GM12878 (cell line): ENCODE results near the gene HTR1D. TPM values are rescaled to one million over a fixed set of nuclear protein-coding genes. Genes with fewer than 3 reads are reported as not detected.

Experiments
- ATAC-seq: fragments of 200-7000 bp; cut with Tn5 transposase; 3 replicates; pipeline ENCODE4 v1.9.1; 2020; ENCODE audit warnings: mild to moderate bottlenecking, moderate library complexity
- BruUV-seq: library from RNA; stranded (reverse); fragments of 400-500 nt; replicated peaks from 2 replicates; lab custom pipeline; 2021; lab: Mats Ljungman, UMichigan
- CTCF ChIA-PET: fragments of 300-600 bp; sonication (Branson Sonifier 250); formaldehyde crosslinking; extraction: SDS; loops from one replicate; lab custom pipeline; 2021; ENCODE audit warnings: inconsistent platforms; lab: Yijun Ruan, JAX
- POLR2A ChIA-PET: fragments of 350-600 bp; formaldehyde crosslinking; extraction: SDS; loops from one replicate; lab custom pipeline; 2021; ENCODE audit warnings: inconsistent platforms; lab: Charles Lee
- RAD21 ChIA-PET: fragments of 300-600 bp; sonication (Branson Sonifier 250); formaldehyde crosslinking; loops from one replicate; lab custom pipeline; 2023; ENCODE audit warnings: antibody characterized with exemption; ENCODE audit not compliant: unreplicated experiment; lab: Charles Lee
- SMC1A ChIA-PET: fragments of 300-600 bp; sonication (Branson Sonifier 250); formaldehyde crosslinking; loops from one replicate; lab custom pipeline; 2023; ENCODE audit not compliant: unreplicated experiment, uncharacterized antibody; lab: Charles Lee
- DNase-seq: peaks from one replicate; pipeline ENCODE4 v3.0.0-alpha.2; 2011; ENCODE audit warnings: low read depth, low spot score
- FAIRE-seq: peaks from 3 replicates; lab custom pipeline; 2011; peaks lifted over from hg19 to GRCh38; lab: Jason Lieb, UNC
- H2AFZ ChIP-seq: 2 replicates; pipeline ENCODE4 v1.6.0; 2011; ENCODE audit warnings: low read depth, low read length, control low read depth; ENCODE audit not compliant: control insufficient read depth
- H3K27ac ChIP-seq: 2 replicates; pipeline ENCODE4 v1.5.1; 2011; ENCODE audit warnings: control low read depth; ENCODE audit not compliant: control insufficient read depth, insufficient read depth
- H3K27me3 ChIP-seq, 2 experiments: replicated peaks in 1 of 2; 2 replicates each; pipeline versions ENCODE4 v1.6.0 to v1.6.1; 2011; ENCODE audit warnings: low read length in 1 of 2; ENCODE audit not compliant: control insufficient read depth in 2 of 2, insufficient read depth in 2 of 2
- H3K36me3 ChIP-seq, 2 experiments: 2 replicates each; pipeline ENCODE4 v1.5.1; 2011; ENCODE audit warnings: low read length in 1 of 2; ENCODE audit not compliant: control insufficient read depth in 2 of 2, insufficient read depth in 2 of 2
- H3K4me1 ChIP-seq: 2 replicates; pipeline ENCODE4 v1.6.1; 2011; ENCODE audit warnings: mild to moderate bottlenecking, low read length, moderate library complexity, mixed read lengths; ENCODE audit not compliant: control insufficient read depth, insufficient read depth
- H3K4me2 ChIP-seq: 2 replicates; pipeline ENCODE4 v1.6.0; 2011; ENCODE audit warnings: control low read depth; ENCODE audit not compliant: control insufficient read depth, insufficient read depth
- H3K4me3 ChIP-seq: fragments of 200-600 bp; sonication (generic); 2 replicates; pipeline ENCODE4 v1.5.1; 2016
- H3K79me2 ChIP-seq: 2 replicates; pipeline ENCODE4 v1.6.0; 2011; ENCODE audit warnings: low read length; ENCODE audit not compliant: control insufficient read depth, insufficient read depth
- H3K9ac ChIP-seq: 2 replicates; pipeline ENCODE4 v1.8.0; 2011; ENCODE audit warnings: low read length, control low read depth, mixed read lengths; ENCODE audit not compliant: control insufficient read depth, insufficient read depth
- H3K9me3 ChIP-seq: replicated peaks from 3 replicates; pipeline ENCODE4 v1.5.1; 2011; ENCODE audit warnings: mild to moderate bottlenecking, low read length; ENCODE audit not compliant: control insufficient read depth, insufficient read depth
- H4K20me1 ChIP-seq: 2 replicates; pipeline ENCODE4 v1.6.0; 2011; ENCODE audit not compliant: control insufficient read depth, insufficient read depth
- BACH1 ChIP-seq: fragments of 450-650 bp; IDR thresholded peaks from 2 replicates; pipeline ENCODE4 v1.6.1; 2017; ENCODE audit warnings: mild to moderate bottlenecking, borderline replicate concordance
- CREB1 ChIP-seq: IDR thresholded peaks from 2 replicates; pipeline ENCODE4 v1.6.1; 2012; ENCODE audit warnings: low read depth, mild to moderate bottlenecking, inconsistent platforms
- FOXK2 ChIP-seq: fragments of 450-650 bp; IDR thresholded peaks from 2 replicates; pipeline ENCODE4 v1.6.1; 2017; ENCODE audit warnings: mild to moderate bottlenecking, moderate library complexity
- IKZF1 ChIP-seq: fragments of 450-650 bp; conservative IDR thresholded peaks from 2 replicates; pipeline ENCODE4 v1.6.1; 2017; ENCODE audit warnings: antibody characterized with exemption, mild to moderate bottlenecking
- SIX5 ChIP-seq: IDR thresholded peaks from 2 replicates; pipeline ENCODE4 v1.6.1; 2011; ENCODE audit warnings: mild to moderate bottlenecking, low read depth, low read length, moderate library complexity; ENCODE audit not compliant: severe bottlenecking
- WGBS: methylation state at CpG from one replicate; pipeline ENCODE4 v1.1.6; 2016; ENCODE audit warnings: low lambda C conversion rate; ENCODE audit not compliant: insufficient replicate concordance, insufficient coverage; ENCODE audit errors: missing lambda C conversion rate; 5-methylcytosine and 5-hydroxymethylcytosine counted together
- in situ Hi-C: fragments of 300-500 bp; cut with MboI; formaldehyde crosslinking; loops from 9 replicates; pipeline ENCODE4 v1.14.3; 2018; ENCODE audit warnings: mixed read lengths
- intact Hi-C: fragments of 100-400 bp; cut with micrococcal nuclease; formaldehyde crosslinking; loops from one replicate; pipeline ENCODE4 v1.14.2; 2022; ENCODE audit not compliant: unreplicated experiment
- polyA plus RNA-seq, 11 experiments: library from polyadenylated mRNA; depleted of rRNA in 4 of 11; unstranded in 6 of 11; stranded (reverse) in 5 of 11; fragments of >200 nt; fragmentation: Nextera tagmentation in 4 of 11; fragmentation: Illumina TruSeq in 1 of 11; extraction: Ambion mirVana in 4 of 11; extraction: Trizol in 1 of 11; gene quantifications; 1 replicate in 1 of 11; 2 replicates in 10 of 11; pipeline versions ENCODE4 v1.2.1 to v1.2.3, GENCODE V29; 2011 to 2016; ENCODE audit warnings: inconsistent platforms in 2 of 11, missing spikeins in 2 of 11, low read depth in 1 of 11
- total RNA-seq, 4 experiments: library from RNA; depleted of rRNA in 3 of 4; stranded (reverse); fragments of >200 nt in 3 of 4; fragmentation: Illumina TruSeq in 1 of 4; extraction: Trizol in 1 of 4; gene quantifications; 2 replicates each; pipeline versions ENCODE4 v1.2.1 to v1.2.3, GENCODE V29; 2013 to 2021

Gene HTR1D
- total and polyA plus RNA-seq, 10 of the 15 experiments (the other 5 are each of a cell fraction or from before 2014, with no cell fraction given): 0.07 TPM; not detected in 9

- in situ Hi-C loops: no loop called here
- Histone ChIP-seq H3K27me3 (no peaks in the 10 kb centered on the region), H3K4me2 (no peak overlapping the region), H3K9me3 (no peaks in the 10 kb centered on the region), H3K36me3 (no peaks in the 10 kb centered on the region), H3K9ac (no peak overlapping the region)
- SMC1A ChIA-PET: no interaction called here
- ATAC-seq (no peak), DNase-seq (no peak)
- TF ChIP-seq BACH1: no peak
- TF ChIP-seq CREB1: no peak
- TF ChIP-seq SIX5: no peak
- TF ChIP-seq IKZF1: no peak
- TF ChIP-seq, all 136 proteins: peak for 0
- WGBS: 33% methylated on average over 5 of the region's 5 CpGs
- Histone ChIP-seq H3K79me2 (no peaks in the 10 kb centered on the region), H3K4me3 (no peak overlapping the region), H2AFZ (no peak overlapping the region), H3K4me1 (no peaks in the 10 kb centered on the region), H4K20me1 (no peaks in the 10 kb centered on the region), H3K27ac (no peak overlapping the region)
- no TSS peak for BruUV-seq
- intact Hi-C loops: no loop called here
- CTCF ChIA-PET: interaction anchor here (0.7 kb wide), 1 partner anchor 28 kb away, joined by 4 read pairs; no protein-coding TSS in a partner anchor
- RAD21 ChIA-PET: no interaction called here
- POLR2A ChIA-PET: interaction anchor here (0.6 to 0.7 kb wide), 2 partner anchors 350 to 847 kb away, joined by 3 to 4 read pairs; no protein-coding TSS in a partner anchor
- no peak for FAIRE-seq
Measured at GRCh38 chr1:23239638-23240295, 22.5 kb upstream of the HTR1D start.

- FAIRE-seq (no peak), DNase-seq (no peak), ATAC-seq (no peak)
- H3K4me1 ChIP-seq: no peaks in the 10 kb centered on the region
- in situ Hi-C loops: no loop called here
- ChIA-PET RAD21 (no interaction called here), POLR2A (no interaction called here), CTCF (no interaction called here), SMC1A (no interaction called here)
- H2AFZ ChIP-seq: no peak overlapping the region
- TF ChIP-seq FOXK2: no peak
- intact Hi-C loops: no loop called here
- H3K27me3 ChIP-seq: no peaks in the 10 kb centered on the region
- no peak overlapping the region for H3K27ac ChIP-seq
- H4K20me1 ChIP-seq: no peaks in the 10 kb centered on the region
- H3K79me2 ChIP-seq: no peaks in the 10 kb centered on the region
- H3K4me2 ChIP-seq: no peak overlapping the region
- no peak overlapping the region for H3K9ac ChIP-seq
- H3K36me3 ChIP-seq: no peaks in the 10 kb centered on the region
- no peaks in the 10 kb centered on the region for H3K9me3 ChIP-seq
- WGBS: 48% methylated on average over 2 of the region's 2 CpGs
- BruUV-seq: no TSS peak
- H3K4me3 ChIP-seq: no peak overlapping the region
Measured at GRCh38 chr1:23238565-23238964, 21.3 kb upstream of the HTR1D start.
